Prostate gland (tissue), 2 donors: Measurements from ENCODE around the gene EXD3. TPM values are rescaled to one million over a fixed set of nuclear protein-coding genes. Genes with fewer than 3 reads are reported as not detected.
"Not testable (repeated sequence)": the region's sequence is repeated elsewhere in the genome, so short reads cannot be mapped to it uniquely, and the experiment has no call there.

Experiments used
- DNase-seq: peaks from one replicate; pipeline ENCODE4 v3.0.0-alpha.2; 2019; ENCODE audit warnings: low spot score
- H3K27ac ChIP-seq, 2 donors: fragments of 200-600 bp; sonication (generic); 2 replicates each; pipeline ENCODE4 v1.5.1; 2017 to 2019
- H3K27me3 ChIP-seq: fragments of 200-600 bp; sonication (generic); replicated peaks from 2 replicates; pipeline ENCODE4 v1.5.1; 2019; ENCODE audit not compliant: insufficient read depth
- H3K36me3 ChIP-seq, 2 donors: fragments of 200-600 bp; sonication (generic); 1 replicate in 1 of 2; 2 replicates in 1 of 2; pipeline versions ENCODE4 v1.5.1 to v1.8.1; 2017 to 2019
- H3K4me1 ChIP-seq: fragments of 200-600 bp; sonication (generic); replicated peaks from 2 replicates; pipeline ENCODE4 v1.5.1; 2019
- H3K4me3 ChIP-seq, 2 donors: fragments of 200-600 bp; sonication (generic); 2 replicates each; pipeline ENCODE4 v1.5.1; 2017 to 2019
- H3K9me3 ChIP-seq: fragments of 200-600 bp; sonication (generic); 2 replicates; pipeline ENCODE4 v1.5.1; 2017
- CTCF ChIP-seq, 4 experiments: fragments of 200-600 bp in 2 of 4; fragments of 450-650 bp in 2 of 4; sonication (generic) in 2 of 4; IDR thresholded peaks; 1 replicate in 3 of 4; 2 replicates in 1 of 4; pipeline ENCODE4 v1.5.1; 2016 to 2019; ENCODE audit warnings: antibody characterized with exemption in 4 of 4, mild to moderate bottlenecking in 2 of 4, moderate library complexity in 2 of 4
- POLR2A ChIP-seq: fragments of 450-650 bp; IDR thresholded peaks from one replicate; pipeline ENCODE4 v1.6.1; 2016; ENCODE audit warnings: antibody characterized with exemption, mild to moderate bottlenecking
- POLR2AphosphoS5 ChIP-seq: sonication (generic); formaldehyde crosslinking; IDR thresholded peaks from one replicate; pipeline ENCODE4 v1.6.1; 2017; ENCODE audit warnings: antibody characterized with exemption
- WGBS: methylation state at CpG from one replicate; pipeline ENCODE4 v1.1.5; 2018; 5-methylcytosine and 5-hydroxymethylcytosine counted together
- intact Hi-C: fragments of 100-400 bp; cut with DNase I; formaldehyde crosslinking; loops from one replicate; pipeline ENCODE4 v1.14.2; 2022
- total RNA-seq, 2 donors: library from RNA; depleted of rRNA; stranded (reverse); fragments of >200 nt; gene quantifications; one replicate each; pipeline ENCODE4 v1.1.0, GENCODE V29; 2016

EXD3 gene
- total RNA-seq, 2 donors from 2014 or later, result 32.6 to 44.8 TPM

GRCh38 chr9:137387114-137387890, 35.7 kb downstream of the EXD3 start:
- Histone ChIP-seq H3K27me3 (no peaks in the 10 kb centered on the region), H3K9me3 (no peaks in the 10 kb centered on the region), H3K4me3 (no peak overlapping the region), H3K27ac (no peak overlapping the region), H3K36me3 (no peaks in the 10 kb centered on the region), H3K4me1 (no peaks in the 10 kb centered on the region)
- intact Hi-C loops, result no loop called here
- TF ChIP-seq POLR2AphosphoS5 (no peak), CTCF (IDR thresholded peaks at IDR 0.05) (no peak), POLR2A (no peak)
- DNase-seq, result no peak
- WGBS, result 84% methylated on average over 31 of the region's 34 CpGs

GRCh38 chr9:137386507-137387113, 36.4 kb downstream of the EXD3 start:
- H3K27ac ChIP-seq, intact Hi-C loops, H3K4me3 ChIP-seq, H3K4me1 ChIP-seq, H3K27me3 ChIP-seq, H3K9me3 ChIP-seq, H3K36me3 ChIP-seq, DNase-seq: not testable (repeated sequence)
- WGBS, result 80% methylated on average over 12 of the region's 12 CpGs

- Histone ChIP-seq H3K27ac (no peak overlapping the region), H3K4me3 (no peak overlapping the region), H3K9me3 (no peaks in the 10 kb centered on the region), H3K36me3 (no peaks in the 10 kb centered on the region), H3K27me3 (no peaks in the 10 kb centered on the region), H3K4me1 (no peaks in the 10 kb centered on the region)
- DNase-seq, result no peak
- intact Hi-C loops, result no loop called here
- 93% methylated on average over 26 of the region's 26 CpGs for WGBS
- TF ChIP-seq POLR2A (no peak), POLR2AphosphoS5 (no peak), CTCF (IDR thresholded peaks at IDR 0.05) (no peak)
Observed at GRCh38 chr9:137385061-137385655, 37.8 kb downstream of the EXD3 start.

GRCh38 chr9:137383784-137384756, 38.9 kb downstream of the EXD3 start:
- Histone ChIP-seq H3K9me3 (no peaks in the 10 kb centered on the region), H3K27me3 (no peaks in the 10 kb centered on the region)
- no peak for DNase-seq

More at GRCh38 chr9:137383784-137384756, 38.9 kb downstream of the EXD3 start:
- no peaks in the 10 kb centered on the region for H3K36me3 ChIP-seq
- WGBS, result 89% methylated on average over 39 of the region's 39 CpGs
- no peaks in the 10 kb centered on the region for H3K4me1 ChIP-seq
- H3K27ac ChIP-seq, result no peak overlapping the region
- no peak overlapping the region for H3K4me3 ChIP-seq
- TF ChIP-seq POLR2AphosphoS5 (no peak), POLR2A (no peak), CTCF (IDR thresholded peaks at IDR 0.05) (no peak)
- intact Hi-C loops, result no loop called here
